ENCODE measurements around the gene EIF4E.
"Not testable (repeated sequence)": the region's sequence is repeated elsewhere in the genome, so short reads cannot be mapped to it uniquely, and the experiment has no call there.

The EIF4E gene

GRCh38 chr4:98932539-98932938, 3.6 kb upstream of the EIF4E start:
- no peak for DNase-seq (ENCODE audit: extremely low read depth in 1 of 2, low read depth in 1 of 2)

DNA sequence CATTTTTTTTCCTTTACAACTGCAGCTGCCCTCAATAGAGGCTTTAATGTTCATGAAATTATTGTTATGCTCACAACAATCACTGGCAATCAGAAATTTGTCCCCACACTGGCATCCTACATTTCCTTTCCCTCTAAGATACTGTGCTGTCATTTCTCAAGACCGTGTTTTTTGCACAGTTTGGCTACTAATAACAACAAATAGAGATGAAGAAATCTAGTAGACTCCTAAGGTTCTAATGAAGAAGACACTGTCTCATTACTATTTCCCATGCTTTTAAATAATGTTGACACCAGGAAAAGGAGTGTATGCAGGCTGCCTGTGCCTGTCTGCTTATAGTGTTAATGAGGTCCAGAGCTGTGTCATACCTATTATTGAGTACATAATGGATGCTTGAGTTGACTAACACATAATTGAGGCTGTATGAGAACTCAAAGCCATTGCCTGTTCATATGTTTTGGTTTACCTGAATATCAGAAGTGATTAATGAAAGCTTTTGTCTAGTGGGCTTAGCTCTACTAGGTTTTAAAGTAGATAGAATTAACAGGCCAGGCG, 1.5 kb upstream of the EIF4E start:
- no peak for DNase-seq (ENCODE audit: extremely low read depth in 1 of 2, low read depth in 1 of 2)

DNA sequence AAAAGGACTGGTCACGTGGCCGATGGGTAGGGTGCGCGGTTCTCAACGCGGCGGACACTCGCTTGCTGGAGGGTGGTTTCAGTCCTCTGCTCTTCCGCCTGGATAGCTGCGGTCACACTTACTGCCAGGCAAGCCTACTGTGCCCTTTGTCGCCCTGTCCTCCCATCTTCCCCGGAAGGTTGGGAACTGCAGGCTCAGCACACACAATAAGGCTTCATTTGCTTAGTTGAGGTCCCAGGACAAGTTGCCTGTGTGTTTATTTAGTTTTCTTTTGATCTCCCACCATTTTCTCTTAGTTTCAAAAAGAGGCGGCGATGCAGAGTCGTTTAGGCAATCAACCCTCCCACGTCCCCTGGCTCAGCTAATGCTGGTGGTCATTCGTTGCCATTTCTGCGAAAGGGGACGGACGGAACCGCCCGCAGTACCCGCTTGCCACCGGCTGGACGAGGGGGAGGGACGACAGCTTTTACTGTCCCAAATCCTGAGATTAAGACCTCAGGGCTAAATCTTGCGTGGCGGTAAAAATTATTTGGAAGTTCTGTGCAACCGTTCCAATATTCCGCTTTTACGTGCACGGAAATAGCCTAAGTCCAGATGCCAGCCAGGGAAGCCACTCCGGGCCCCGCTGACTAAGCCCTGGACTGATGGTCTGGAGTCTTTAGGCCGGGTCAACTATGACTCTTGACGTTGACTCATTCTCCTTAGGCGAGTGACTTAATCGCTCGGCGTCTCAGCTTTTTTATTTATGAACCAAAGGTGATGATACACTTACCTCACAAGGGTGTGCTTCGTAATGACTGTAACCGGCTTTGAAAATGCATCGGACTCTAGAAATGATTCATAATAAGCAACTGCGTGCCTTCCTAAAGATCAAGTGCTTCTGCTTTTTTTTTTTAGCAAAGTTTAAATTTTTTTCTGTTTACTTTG, 671 bp upstream of the EIF4E start:
- DNase-seq (ENCODE audit: extremely low read depth in 1 of 2, low read depth in 1 of 2) = peak; percentile 27 to 63

GRCh38 chr4:98928131-98928504, 815 bp downstream of the EIF4E start:
- DNase-seq (ENCODE audit: extremely low read depth in 1 of 2, low read depth in 1 of 2) = peak; percentile 45 to 72

DNA sequence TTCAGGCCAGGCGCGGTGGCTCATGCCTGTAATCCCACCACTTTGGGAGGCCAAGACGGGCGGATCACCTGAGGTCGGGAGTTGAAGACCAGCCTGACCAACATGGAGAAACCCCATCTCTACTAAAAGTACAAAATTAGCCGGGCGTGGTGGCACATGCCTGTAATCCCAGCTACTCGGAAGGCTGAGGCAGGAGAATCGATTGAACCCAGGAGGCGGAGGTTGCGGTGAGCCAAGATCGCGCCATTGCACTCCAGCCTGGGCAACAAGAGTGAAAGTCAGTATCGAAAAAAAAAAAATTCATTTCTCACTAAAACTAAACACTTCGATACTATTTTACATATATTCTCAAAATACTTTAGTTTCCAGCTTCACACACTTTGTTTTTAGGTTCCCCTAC, 2.7 kb downstream of the EIF4E start:
- DNase-seq (ENCODE audit: extremely low read depth in 1 of 2, low read depth in 1 of 2) = not testable (repeated sequence)

- DNase-seq (ENCODE audit: extremely low read depth in 1 of 2, low read depth in 1 of 2) = no peak
Observed at GRCh38 chr4:98921292-98921691, 7.6 kb downstream of the EIF4E start.

GRCh38 chr4:98919996-98920395, 8.9 kb downstream of the EIF4E start:
- DNase-seq (ENCODE audit: extremely low read depth in 1 of 2, low read depth in 1 of 2) = no peak

DNA sequence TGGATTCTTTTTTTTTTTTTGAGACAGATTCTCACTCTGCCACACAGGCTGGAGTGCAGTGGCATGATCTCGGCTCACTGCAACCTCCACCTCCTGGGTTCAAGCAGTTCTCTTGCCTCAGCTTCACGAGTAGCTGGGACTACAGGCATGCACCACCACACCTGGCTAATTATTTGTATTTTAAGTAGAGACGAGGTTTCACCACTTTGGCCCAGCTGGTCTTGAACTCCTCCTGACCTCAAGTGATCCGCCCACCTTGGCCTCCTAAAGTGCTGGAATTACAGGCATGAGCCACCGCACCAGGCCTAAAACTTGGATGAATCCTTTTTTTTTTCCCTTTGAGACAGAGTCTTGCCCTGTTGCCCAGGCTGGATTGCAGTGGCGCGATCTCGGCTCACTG, 18.2 kb downstream of the EIF4E start:
- DNase-seq (ENCODE audit: extremely low read depth in 1 of 2, low read depth in 1 of 2) = not testable (repeated sequence)

GRCh38 chr4:98909646-98910401, 19.1 kb downstream of the EIF4E start:
- no peak for DNase-seq (ENCODE audit: extremely low read depth in 1 of 2, low read depth in 1 of 2)

- DNase-seq (ENCODE audit: extremely low read depth in 1 of 2, low read depth in 1 of 2) = no peak
Observed at GRCh38 chr4:98908703-98909262, 20.1 kb downstream of the EIF4E start.

DNA sequence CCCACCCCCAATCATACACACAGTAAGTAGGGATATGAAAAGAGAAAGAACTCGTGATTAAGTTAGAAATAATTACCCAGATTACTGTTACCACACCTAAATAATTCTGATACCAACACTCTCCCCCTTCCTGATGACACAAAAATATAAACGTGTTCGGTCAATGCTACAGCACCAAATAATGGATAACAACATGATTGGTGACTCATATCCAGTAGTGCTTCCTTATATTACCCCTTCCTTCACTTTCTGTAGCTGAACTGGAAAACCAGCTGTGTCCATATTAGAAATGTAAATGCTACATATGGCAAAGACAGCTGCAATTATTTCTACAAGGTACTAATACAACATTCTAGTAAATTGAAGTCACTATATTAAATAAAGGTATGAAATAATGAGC, 20.8 kb downstream of the EIF4E start:
- DNase-seq (ENCODE audit: extremely low read depth in 1 of 2, low read depth in 1 of 2) = no peak

- DNase-seq (ENCODE audit: extremely low read depth in 1 of 2, low read depth in 1 of 2) = no peak
Observed at GRCh38 chr4:98905839-98906238, 23.1 kb downstream of the EIF4E start.

- no peak for DNase-seq (ENCODE audit: extremely low read depth in 1 of 2, low read depth in 1 of 2)
Observed at GRCh38 chr4:98905297-98905696, 23.6 kb downstream of the EIF4E start.

- DNase-seq (ENCODE audit: extremely low read depth in 1 of 2, low read depth in 1 of 2) = no peak
Observed at GRCh38 chr4:98903963-98904362, 25.0 kb downstream of the EIF4E start.

- DNase-seq (ENCODE audit: extremely low read depth in 1 of 2, low read depth in 1 of 2) = no peak
Observed at GRCh38 chr4:98903561-98903960, 25.4 kb downstream of the EIF4E start.

GRCh38 chr4:98899277-98899676, 29.7 kb downstream of the EIF4E start:
- no peak for DNase-seq (ENCODE audit: extremely low read depth in 1 of 2, low read depth in 1 of 2)

DNA sequence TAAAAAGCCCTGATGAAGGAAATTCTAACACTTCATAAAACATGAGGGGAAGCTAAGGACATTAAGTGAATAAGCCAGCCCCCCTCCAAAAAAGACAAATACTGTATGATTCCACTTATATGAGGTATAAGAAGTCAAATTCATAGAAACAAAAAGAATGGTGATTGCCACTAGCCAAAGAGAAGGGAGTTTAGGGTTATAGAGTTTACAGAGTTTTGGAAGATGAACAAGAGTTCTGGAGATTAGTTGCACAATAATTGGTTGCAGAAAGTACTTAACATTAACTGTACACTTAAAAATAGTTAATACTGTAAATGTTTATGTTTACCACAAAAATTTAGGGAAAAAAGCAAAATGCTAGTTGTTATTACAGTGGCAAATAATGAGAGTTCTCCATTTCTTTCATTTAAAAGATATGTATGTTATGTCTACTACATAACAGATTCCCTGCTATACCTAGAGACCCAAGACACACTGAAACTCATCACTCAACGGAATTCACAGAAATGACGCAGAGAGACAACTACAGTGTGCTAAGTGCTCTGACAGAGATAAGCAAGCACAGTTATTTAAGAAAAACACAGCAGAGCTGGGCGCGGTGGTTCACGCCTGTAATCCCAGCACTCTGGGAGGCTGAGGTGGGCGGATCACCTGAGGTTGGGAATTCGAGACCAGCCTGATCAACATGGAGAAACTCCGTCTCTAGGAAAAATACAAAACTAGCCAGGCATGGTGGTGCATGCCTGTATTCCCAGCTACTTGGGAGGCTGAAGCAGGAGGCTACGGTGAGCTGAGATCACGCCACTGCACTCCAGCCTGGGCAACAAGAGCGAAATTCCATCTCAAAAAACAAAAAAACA, 37.2 kb downstream of the EIF4E start:
- no peak for DNase-seq (ENCODE audit: extremely low read depth in 1 of 2, low read depth in 1 of 2)

DNA sequence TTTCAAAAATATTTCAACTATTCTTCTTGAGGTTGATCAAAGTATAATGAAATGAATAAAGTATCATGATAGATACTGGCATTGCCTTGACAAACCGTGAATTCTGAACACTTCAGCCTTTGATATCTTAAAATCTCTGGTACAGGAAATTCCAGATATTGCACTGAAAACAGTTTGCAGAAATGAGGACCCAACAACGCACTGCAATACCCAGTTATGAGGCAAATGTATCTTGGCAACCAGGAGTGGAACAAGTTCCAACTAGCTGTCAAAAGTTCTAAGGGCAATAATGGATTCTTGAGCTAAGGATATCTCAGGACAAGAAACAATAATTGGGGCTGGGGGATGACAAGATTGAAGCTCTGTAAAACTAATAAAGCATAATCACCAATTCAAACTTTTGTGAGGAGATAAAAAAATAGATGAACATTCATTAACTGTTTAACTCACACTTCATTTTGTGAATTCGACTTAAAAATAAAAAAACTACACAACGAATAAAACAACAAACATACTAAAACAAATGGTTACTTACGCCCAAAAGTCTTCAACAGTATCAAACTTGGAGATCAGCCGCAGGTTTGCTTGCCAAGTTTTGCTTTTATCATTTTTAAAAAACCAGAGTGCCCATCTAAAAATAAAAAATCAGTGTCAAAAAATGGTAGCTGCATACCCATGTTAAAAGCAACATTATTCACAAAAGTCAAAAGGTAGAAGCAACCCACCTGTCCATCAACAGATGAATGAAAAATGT, 38.1 kb downstream of the EIF4E start:
- no peak for DNase-seq (ENCODE audit: extremely low read depth in 1 of 2, low read depth in 1 of 2)

DNA sequence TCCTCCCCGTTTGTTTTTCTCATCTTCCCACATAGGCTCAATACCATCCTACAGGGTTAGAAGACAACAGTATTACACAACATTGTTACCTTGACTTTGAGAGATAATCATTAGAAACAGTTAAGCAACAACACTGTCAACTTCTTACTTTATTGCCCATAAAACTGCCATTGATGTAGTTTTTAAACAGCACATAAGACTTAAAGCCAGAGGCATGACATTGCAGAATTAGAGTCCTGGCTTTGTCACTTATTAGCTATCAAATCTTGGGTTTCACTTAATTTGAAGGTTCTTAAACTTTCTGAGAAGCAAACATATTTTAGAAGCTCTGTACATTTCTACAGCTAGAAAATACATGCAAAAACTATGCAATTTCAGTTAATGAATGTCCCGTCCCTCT, 41.8 kb downstream of the EIF4E start:
- no peak for DNase-seq (ENCODE audit: extremely low read depth in 1 of 2, low read depth in 1 of 2)

DNA sequence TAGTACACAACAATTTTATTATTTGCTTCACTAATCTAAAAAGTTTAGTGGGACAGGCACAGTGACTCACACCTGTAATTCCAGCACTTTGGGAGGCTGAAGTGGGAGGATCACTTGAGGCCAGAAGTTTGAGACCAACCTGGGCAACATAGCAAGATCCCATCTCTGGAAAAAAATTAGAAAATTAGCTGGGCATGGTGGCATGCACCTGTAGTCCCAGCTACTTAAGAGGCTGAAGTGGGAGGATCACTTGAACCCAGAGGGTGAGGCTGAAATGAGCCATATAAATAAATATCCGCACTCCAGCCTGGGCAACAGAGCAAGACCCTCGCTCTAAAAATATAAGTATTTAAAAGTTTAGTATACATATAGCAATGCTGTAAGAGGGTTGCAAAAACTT, 42.6 kb downstream of the EIF4E start:
- DNase-seq (ENCODE audit: extremely low read depth in 1 of 2, low read depth in 1 of 2) = not testable (repeated sequence)
